ENCODE data around the gene HSPBP1. TPM values are rescaled to one million over a fixed set of nuclear protein-coding genes. Genes with fewer than 3 reads are reported as not detected.

HSPBP1 gene
- polyA plus RNA-seq, 4 donors, result 20.7 to 46.5 (median 25.4) TPM

GRCh38 chr19:55277494-55277893 is 2.4 kb downstream of the HSPBP1 start:
- no peak for DNase-seq (ENCODE audit: low read depth in 4 of 4, low spot score in 3 of 4)

- DNase-seq (ENCODE audit: low read depth in 4 of 4, low spot score in 3 of 4), result no peak
These were observed 3.0 kb downstream of the HSPBP1 start for GRCh38 chr19:55276720-55277430.

GRCh38 chr19:55275851-55276719 is 3.8 kb downstream of the HSPBP1 start:
- DNase-seq (ENCODE audit: low read depth in 4 of 4, low spot score in 3 of 4), result no peak

GRCh38 chr19:55273978-55274707 is 5.8 kb downstream of the HSPBP1 start:
- no peak for DNase-seq (ENCODE audit: low read depth in 4 of 4, low spot score in 3 of 4)

GRCh38 chr19:55272142-55272541 is 7.8 kb downstream of the HSPBP1 start:
- no peak for DNase-seq (ENCODE audit: low read depth in 4 of 4, low spot score in 3 of 4)

- DNase-seq (ENCODE audit: low read depth in 4 of 4, low spot score in 3 of 4), result no peak
These were observed 9.6 kb downstream of the HSPBP1 start for GRCh38 chr19:55270172-55270942.

GRCh38 chr19:55269299-55269698 is 10.6 kb downstream of the HSPBP1 start:
- no peak for DNase-seq (ENCODE audit: low read depth in 4 of 4, low spot score in 3 of 4)

GRCh38 chr19:55266840-55267239 is 13.1 kb downstream of the HSPBP1 start:
- no peak for DNase-seq (ENCODE audit: low read depth in 4 of 4, low spot score in 3 of 4)

- no peak for DNase-seq (ENCODE audit: low read depth in 4 of 4, low spot score in 3 of 4)
These were observed 13.5 kb downstream of the HSPBP1 start for GRCh38 chr19:55266404-55266803.

GRCh38 chr19:55265723-55266386 is 14.1 kb downstream of the HSPBP1 start:
- DNase-seq (ENCODE audit: low read depth in 4 of 4, low spot score in 3 of 4), result no peak

GRCh38 chr19:55265173-55265572 is 14.7 kb downstream of the HSPBP1 start:
- DNase-seq (ENCODE audit: low read depth in 4 of 4, low spot score in 3 of 4), result no peak

- DNase-seq (ENCODE audit: low read depth in 4 of 4, low spot score in 3 of 4), result no peak
These were observed 15.4 kb downstream of the HSPBP1 start for GRCh38 chr19:55264531-55264930.

- DNase-seq (ENCODE audit: low read depth in 4 of 4, low spot score in 3 of 4), result no peak
These were observed 17.6 kb downstream of the HSPBP1 start for GRCh38 chr19:55262359-55262758.

- no peak for DNase-seq (ENCODE audit: low read depth in 4 of 4, low spot score in 3 of 4)
These were observed 18.2 kb downstream of the HSPBP1 start for GRCh38 chr19:55261671-55262126.

GRCh38 chr19:55259540-55260210 is 20.2 kb downstream of the HSPBP1 start:
- no peak for DNase-seq (ENCODE audit: low read depth in 4 of 4, low spot score in 3 of 4)

- peak; percentile 99 to 100 (median 99) for DNase-seq (ENCODE audit: low read depth in 4 of 4, low spot score in 3 of 4)
These were observed 20.9 kb downstream of the HSPBP1 start, which contains the start of gene PPP6R1 for GRCh38 chr19:55258828-55259539. Gene PPP6R1, minus strand, starts transcription at chr19:55259017. Its CDS starts 11,914 bp downstream, at chr19:55247103.

- DNase-seq (ENCODE audit: low read depth in 4 of 4, low spot score in 3 of 4), result no peak
These were observed 21.5 kb downstream of the HSPBP1 start for GRCh38 chr19:55258476-55258827.
